ENCODE results near the gene SLC6A18. TPM values are rescaled to one million over a fixed set of nuclear protein-coding genes. Genes with fewer than 3 reads are reported as not detected.
"Not testable (repeated sequence)": the region's sequence is repeated elsewhere in the genome, so short reads cannot be mapped to it uniquely, and the experiment has no call there.

SLC6A18 gene
- total RNA-seq, 1 donor from 2014 or later = not detected

- not testable (repeated sequence) for FAIRE-seq; DNase-seq (ENCODE audit: low spot score in 2 of 2)
Measured at GRCh38 chr5:1283729-1284041, 58.5 kb downstream of the SLC6A18 start.

GRCh38 chr5:1284336-1284970 lies 59.3 kb downstream of the SLC6A18 start:
- not testable (repeated sequence) for DNase-seq (ENCODE audit: low spot score in 2 of 2); FAIRE-seq

GRCh38 chr5:1285141-1285540 lies 60.0 kb downstream of the SLC6A18 start:
- DNase-seq (ENCODE audit: low spot score in 2 of 2) (no peak), FAIRE-seq (no peak)

- DNase-seq (ENCODE audit: low spot score in 2 of 2) (no peak), FAIRE-seq (no peak)
Measured at GRCh38 chr5:1285883-1286291, 60.7 kb downstream of the SLC6A18 start.

- no peak for FAIRE-seq
- DNase-seq (ENCODE audit: low spot score in 2 of 2) = no peak
Measured at GRCh38 chr5:1288439-1289335, 63.5 kb downstream of the SLC6A18 start.

GRCh38 chr5:1289559-1289958 lies 64.4 kb downstream of the SLC6A18 start:
- DNase-seq (ENCODE audit: low spot score in 2 of 2); FAIRE-seq: not testable (repeated sequence)

DNA sequence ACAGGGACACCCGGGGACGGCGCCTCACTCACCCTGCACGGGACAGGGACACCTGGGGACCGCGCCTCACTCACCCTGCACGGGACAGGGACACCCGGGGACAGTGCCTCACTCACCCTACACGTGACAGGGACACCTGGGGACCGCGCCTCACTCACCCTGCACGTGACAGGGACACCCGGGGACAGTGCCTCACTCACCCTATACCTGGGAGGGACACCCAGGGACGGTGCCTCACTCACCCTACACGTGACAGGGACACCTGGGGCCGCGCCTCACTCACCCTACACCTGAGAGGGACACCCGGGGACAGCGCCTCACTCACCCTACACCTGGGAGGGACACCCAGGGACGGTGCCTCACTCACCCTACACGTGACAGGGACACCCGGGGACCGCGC lies 65.8 kb downstream of the SLC6A18 start:
- not testable (repeated sequence) for FAIRE-seq; DNase-seq (ENCODE audit: low spot score in 2 of 2)

- FAIRE-seq (no peak), DNase-seq (ENCODE audit: low spot score in 2 of 2) (no peak)
Measured at GRCh38 chr5:1291611-1292080, 66.5 kb downstream of the SLC6A18 start.

GRCh38 chr5:1292139-1292538 lies 67.0 kb downstream of the SLC6A18 start:
- DNase-seq (ENCODE audit: low spot score in 2 of 2) = no peak
- FAIRE-seq = no peak

DNA sequence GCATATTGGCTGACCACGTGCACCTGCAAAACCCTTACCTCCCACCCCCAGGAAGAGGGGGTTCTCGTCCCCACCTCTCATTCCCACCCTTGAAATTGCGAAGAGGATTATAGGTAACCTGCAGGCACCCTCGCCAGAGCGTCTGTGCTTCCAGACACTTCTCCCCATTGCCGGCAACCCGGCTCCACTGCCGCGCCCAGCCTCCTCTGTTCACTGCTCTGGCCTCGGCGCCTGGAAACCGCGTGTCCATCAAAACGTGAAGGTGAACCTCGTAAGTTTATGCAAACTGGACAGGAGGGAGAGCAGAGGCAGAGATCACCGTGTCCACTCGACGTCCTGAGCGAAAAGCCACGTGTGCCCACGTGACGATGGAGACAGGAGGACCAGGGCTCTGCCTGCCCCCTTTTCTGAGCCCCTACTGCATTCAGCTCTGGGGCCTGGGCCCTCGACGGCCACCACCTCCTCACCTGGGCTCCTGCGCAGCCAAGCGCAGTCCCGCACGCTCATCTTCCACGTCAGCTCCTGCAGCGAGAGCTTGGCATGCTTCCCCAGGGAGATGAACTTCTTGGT lies 67.8 kb downstream of the SLC6A18 start:
- FAIRE-seq (no peak), DNase-seq (ENCODE audit: low spot score in 2 of 2) (no peak)

GRCh38 chr5:1293416-1294205 lies 68.4 kb downstream of the SLC6A18 start:
- DNase-seq (ENCODE audit: low spot score in 2 of 2) = no peak
- FAIRE-seq = no peak

DNA sequence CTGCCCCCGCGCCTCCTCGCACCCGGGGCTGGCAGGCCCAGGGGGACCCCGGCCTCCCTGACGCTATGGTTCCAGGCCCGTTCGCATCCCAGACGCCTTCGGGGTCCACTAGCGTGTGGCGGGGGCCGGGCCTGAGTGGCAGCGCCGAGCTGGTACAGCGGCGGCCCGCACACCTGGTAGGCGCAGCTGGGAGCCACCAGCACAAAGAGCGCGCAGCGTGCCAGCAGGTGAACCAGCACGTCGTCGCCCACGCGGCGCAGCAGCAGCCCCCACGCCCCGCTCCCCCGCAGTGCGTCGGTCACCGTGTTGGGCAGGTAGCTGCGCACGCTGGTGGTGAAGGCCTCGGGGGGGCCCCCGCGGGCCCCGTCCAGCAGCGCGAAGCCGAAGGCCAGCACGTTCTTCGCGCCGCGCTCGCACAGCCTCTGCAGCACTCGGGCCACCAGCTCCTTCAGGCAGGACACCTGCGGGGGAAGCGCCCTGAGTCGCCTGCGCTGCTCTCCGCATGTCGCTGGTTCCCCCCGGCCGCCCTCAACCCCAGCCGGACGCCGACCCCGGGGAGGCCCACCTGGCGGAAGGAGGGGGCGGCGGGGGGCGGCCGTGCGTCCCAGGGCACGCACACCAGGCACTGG lies 69.1 kb downstream of the SLC6A18 start:
- no peak for DNase-seq (ENCODE audit: low spot score in 2 of 2)

GRCh38 chr5:1294835-1295649 lies 69.9 kb downstream of the SLC6A18 start, which contains the start of gene TERT:
TERT (minus strand) TSS chr5:1295068; CDS start chr5:1294989, 79 bp downstream.
- DNase-seq (ENCODE audit: low spot score in 2 of 2) (peak in 1 of 2 donors; percentile 54), FAIRE-seq (no peak)

More for the DNA sequence above, 69.1 kb downstream of the SLC6A18 start:
- FAIRE-seq = no peak

GRCh38 chr5:1295650-1296037 lies 70.5 kb downstream of the SLC6A18 start:
- no peak for DNase-seq (ENCODE audit: low spot score in 2 of 2)
- FAIRE-seq = no peak

Other genes with a start within 250 kb of the SLC6A18 start
- gene NKD2, start 216.6 kb upstream of the SLC6A18 start, total RNA-seq = 2.9 TPM
- gene SLC12A7, start 113.3 kb upstream of the SLC6A18 start, total RNA-seq = 5.7 TPM
- gene SLC6A19, start 23.8 kb upstream of the SLC6A18 start, total RNA-seq = not detected
- not detected for gene TERT, start 69.7 kb downstream of the SLC6A18 start, total RNA-seq
- gene CLPTM1L, start 119.7 kb downstream of the SLC6A18 start, total RNA-seq = 104 TPM
- not detected for gene SLC6A3, start 220.1 kb downstream of the SLC6A18 start, total RNA-seq

Data from frontal cortex (tissue), 4 donors.